Measurements from ENCODE around the gene RALGAPB.

The RALGAPB gene

DNA sequence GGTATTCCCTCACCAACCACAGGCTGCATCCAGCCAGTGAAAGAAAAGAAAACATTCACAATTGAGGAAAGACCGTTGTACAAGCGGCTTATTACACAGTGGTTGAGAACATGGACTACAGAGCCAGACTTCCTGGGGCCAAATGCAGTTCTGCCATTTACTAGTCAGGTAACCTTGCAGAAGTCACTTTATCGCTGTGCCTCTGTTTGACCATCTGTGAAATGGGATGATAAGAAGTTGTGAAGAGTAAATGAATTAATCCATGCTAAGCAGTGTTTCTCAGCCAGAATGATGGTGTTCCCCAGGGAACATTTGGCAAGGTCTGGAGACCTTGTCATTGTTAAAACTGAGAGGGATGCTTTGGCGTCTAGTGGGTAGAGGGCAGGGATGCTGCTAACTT lies 143.8 kb downstream of the RALGAPB start:
- H3K27me3 ChIP-seq = peaks cover 0 to 45% of the 10 kb centered on the region in 2 donors
- no peaks in the 10 kb centered on the region for H3K9me3 ChIP-seq
- H3K27ac ChIP-seq = no peak overlapping the region
- no peak for DNase-seq
- H3K36me3 ChIP-seq = no peaks in the 10 kb centered on the region
- intact Hi-C loops (cut with DNase I; ENCODE audit: low total_unique reads) = no loop called here
- no peaks in the 10 kb centered on the region for H3K4me1 ChIP-seq
- TF ChIP-seq, protein P1, sequence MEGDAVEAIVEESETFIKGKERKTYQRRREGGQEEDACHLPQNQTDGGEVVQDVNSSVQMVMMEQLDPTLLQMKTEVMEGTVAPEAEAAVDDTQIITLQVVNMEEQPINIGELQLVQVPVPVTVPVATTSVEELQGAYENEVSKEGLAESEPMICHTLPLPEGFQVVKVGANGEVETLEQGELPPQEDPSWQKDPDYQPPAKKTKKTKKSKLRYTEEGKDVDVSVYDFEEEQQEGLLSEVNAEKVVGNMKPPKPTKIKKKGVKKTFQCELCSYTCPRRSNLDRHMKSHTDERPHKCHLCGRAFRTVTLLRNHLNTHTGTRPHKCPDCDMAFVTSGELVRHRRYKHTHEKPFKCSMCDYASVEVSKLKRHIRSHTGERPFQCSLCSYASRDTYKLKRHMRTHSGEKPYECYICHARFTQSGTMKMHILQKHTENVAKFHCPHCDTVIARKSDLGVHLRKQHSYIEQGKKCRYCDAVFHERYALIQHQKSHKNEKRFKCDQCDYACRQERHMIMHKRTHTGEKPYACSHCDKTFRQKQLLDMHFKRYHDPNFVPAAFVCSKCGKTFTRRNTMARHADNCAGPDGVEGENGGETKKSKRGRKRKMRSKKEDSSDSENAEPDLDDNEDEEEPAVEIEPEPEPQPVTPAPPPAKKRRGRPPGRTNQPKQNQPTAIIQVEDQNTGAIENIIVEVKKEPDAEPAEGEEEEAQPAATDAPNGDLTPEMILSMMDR (IDR thresholded peaks at IDR 0.05) = no peak
- H3K4me3 ChIP-seq = no peak overlapping the region

DNA sequence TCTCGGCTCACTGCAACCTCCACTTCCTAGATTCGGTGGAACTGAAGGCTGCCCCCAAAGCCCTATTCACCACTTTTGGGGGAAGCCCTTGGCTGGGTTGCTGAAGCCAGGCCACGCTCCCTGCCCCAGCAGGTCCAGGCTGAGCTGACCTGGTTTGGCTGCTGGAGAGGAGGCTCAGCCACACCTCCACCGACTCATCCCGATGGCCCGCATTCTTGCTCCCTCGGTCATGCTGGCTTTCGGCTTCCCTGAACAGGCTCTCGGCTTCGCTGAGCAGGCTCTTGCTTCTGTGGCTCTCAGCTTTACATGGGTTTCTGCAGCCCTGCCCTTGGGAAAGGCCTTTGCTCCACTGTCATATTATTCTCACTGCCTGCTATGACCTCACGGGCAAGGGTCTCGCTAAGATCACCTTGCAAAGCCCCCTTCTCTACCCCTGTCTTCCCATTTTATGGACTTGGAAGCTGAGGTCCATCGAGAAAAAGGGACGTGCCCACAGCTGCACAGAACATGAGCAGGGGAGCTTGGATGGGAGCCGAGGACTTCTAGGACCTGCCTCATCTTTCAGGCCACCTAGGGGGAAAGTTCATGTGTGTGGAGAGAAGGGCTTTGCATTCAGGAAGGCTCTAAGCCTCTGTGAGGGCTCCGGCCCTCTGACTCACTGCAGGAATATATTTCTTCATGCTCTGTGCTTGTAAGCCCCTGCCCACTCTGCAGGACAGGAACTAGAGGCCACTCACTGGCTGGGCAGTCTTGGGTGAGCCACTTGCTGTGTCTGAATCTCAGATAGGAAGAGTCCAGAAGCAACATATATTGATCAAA lies 144.6 kb downstream of the RALGAPB start:
- peaks cover 0 to 42% of the 10 kb centered on the region in 2 donors for H3K27me3 ChIP-seq
- H3K36me3 ChIP-seq = no peaks in the 10 kb centered on the region
- H3K4me3 ChIP-seq = no peak overlapping the region
- H3K27ac ChIP-seq = no peak overlapping the region
- no peaks in the 10 kb centered on the region for H3K9me3 ChIP-seq
- no peak for DNase-seq
- TF ChIP-seq, protein P1 (IDR thresholded peaks at IDR 0.05) = no peak
- intact Hi-C loops (cut with DNase I; ENCODE audit: low total_unique reads) = no loop called here
- no peaks in the 10 kb centered on the region for H3K4me1 ChIP-seq

DNA sequence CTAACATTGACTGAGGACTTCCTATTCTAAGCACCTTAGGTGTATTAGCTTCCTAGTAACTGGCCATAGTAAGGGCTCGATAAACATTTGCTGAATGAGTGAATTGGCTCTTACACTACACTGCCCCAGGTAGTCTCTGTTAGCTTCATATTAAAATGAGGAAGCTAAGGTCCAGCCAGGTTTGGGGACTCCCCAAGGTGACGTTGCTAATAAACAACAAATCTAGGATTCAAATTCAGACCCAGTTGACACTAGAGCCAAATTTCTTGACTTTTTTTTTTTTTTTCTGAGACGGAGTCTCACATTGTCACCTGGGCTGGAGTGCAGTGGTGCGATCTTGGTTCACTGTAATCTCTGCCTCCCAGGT lies 145.2 kb downstream of the RALGAPB start:
- Histone ChIP-seq H3K4me1 (no peaks in the 10 kb centered on the region), H3K9me3 (no peaks in the 10 kb centered on the region), H3K27ac (no peak overlapping the region), H3K4me3 (no peak overlapping the region), H3K36me3 (no peaks in the 10 kb centered on the region), H3K27me3 (peaks cover 0 to 39% of the 10 kb centered on the region in 2 donors)
- TF ChIP-seq, protein P1 (IDR thresholded peaks at IDR 0.05) = no peak
- intact Hi-C loops (cut with DNase I; ENCODE audit: low total_unique reads) = no loop called here
- DNase-seq = no peak

DNA sequence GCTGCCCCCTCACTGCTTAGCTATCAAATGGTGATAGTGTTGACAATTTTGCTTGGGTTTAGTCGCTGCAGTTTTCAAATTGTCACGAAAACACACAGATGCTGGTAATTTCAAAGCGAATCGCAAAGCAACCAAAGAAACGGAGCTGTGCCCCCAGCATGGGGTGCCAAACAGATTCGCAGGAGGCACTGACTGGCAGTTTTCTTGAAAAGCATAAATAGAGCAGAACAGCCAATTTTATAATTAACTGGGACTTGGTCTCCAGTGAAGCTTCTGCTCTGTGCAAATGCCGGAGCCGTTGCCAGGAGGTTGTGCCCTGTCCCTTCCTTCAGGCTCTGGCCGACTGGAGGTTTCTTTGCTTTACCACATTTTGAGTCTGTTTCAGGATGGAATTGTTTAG lies 147.8 kb downstream of the RALGAPB start:
- intact Hi-C loops (cut with DNase I; ENCODE audit: low total_unique reads) = no loop called here
- no peaks in the 10 kb centered on the region for H3K36me3 ChIP-seq
- H3K27me3 ChIP-seq = peaks cover 0 to 30% of the 10 kb centered on the region in 2 donors
- DNase-seq = no peak
- TF ChIP-seq, protein P1 (IDR thresholded peaks at IDR 0.05) = no peak
- no peaks in the 10 kb centered on the region for H3K4me1 ChIP-seq
- no peak overlapping the region for H3K4me3 ChIP-seq
- no peaks in the 10 kb centered on the region for H3K9me3 ChIP-seq
- no peak overlapping the region for H3K27ac ChIP-seq

DNA sequence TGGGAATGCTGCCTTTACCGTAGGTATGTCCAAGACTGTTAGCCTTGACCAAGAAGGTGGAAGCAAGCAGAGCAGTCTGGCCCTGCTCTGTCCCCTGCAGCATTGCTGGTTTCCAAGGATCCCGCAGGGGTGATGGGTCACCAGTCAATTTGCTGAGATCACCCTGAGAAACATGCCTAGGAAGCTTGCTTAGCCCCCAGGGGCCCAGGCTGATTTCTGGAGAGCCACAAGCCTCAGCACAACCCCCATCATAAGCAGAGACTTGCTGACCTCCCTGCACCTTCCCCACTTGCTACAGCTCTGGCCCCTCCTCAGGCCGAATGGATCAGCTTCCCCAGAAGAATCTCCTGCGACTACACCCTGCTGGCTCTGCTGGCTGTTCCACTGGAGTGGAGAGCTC lies 150.4 kb downstream of the RALGAPB start:
- TF ChIP-seq, protein P1 (IDR thresholded peaks at IDR 0.05) = no peak
- H3K36me3 ChIP-seq = no peaks in the 10 kb centered on the region
- intact Hi-C loops (cut with DNase I; ENCODE audit: low total_unique reads) = no loop called here
- H3K9me3 ChIP-seq = no peaks in the 10 kb centered on the region
- H3K27me3 ChIP-seq = peaks cover 0 to 11% of the 10 kb centered on the region in 2 donors
- no peak overlapping the region for H3K4me3 ChIP-seq
- no peak overlapping the region for H3K27ac ChIP-seq
- no peaks in the 10 kb centered on the region for H3K4me1 ChIP-seq
- no peak for DNase-seq
